GOT3 (cell line): ENCODE measurements around the gene ICAM1.
"Not testable (repeated sequence)": the region's sequence is repeated elsewhere in the genome, so short reads cannot be mapped to it uniquely, and the experiment has no call there.

ENCODE experiments used
- DNase-seq: peaks from one replicate; lab custom pipeline; 2025; ENCODE audit warnings: mixed read lengths; lab: John Stamatoyannopoulos, UW

The ICAM1 gene

GRCh38 chr19:10270616-10271394, at the start of gene ICAM1:
Gene ICAM1 (plus strand): TSS chr19:10271120. CDS start chr19:10271160, 40 bp downstream.
- no peak for DNase-seq

DNA sequence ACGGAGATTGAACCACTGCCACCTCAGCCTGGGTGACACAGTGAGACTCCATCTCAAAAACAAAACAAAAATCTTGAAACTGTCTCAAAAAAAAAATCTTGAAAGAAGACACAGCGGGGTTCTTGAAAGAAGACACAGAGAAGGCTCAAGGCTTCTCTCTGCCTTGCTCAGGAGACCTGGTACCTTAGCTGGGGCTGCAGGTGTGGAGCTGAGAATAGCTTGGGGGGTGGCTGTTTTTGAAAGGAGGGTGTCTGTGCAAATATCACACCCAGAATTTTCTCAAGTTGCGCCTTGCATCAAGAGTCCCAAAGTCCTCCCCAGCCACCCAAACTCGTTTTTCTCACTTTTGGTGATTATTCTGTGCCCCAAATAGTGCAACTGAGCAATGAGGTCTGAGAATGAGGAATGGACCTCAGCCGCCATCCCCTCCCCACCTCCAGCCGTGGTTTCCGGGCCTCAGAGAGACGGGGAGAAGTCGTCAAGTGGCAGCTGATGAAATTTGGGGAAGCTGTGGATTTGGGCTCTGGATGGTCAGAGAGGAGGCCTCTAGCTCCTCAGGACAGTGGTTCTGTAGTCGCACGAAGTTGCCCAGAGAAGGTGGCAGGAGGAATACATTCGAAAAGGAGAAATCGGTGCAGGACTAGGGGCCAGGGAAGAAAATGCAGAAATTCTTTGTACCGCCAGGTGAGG, 48.6 kb upstream of the ICAM1 start:
- DNase-seq = no peak

DNA sequence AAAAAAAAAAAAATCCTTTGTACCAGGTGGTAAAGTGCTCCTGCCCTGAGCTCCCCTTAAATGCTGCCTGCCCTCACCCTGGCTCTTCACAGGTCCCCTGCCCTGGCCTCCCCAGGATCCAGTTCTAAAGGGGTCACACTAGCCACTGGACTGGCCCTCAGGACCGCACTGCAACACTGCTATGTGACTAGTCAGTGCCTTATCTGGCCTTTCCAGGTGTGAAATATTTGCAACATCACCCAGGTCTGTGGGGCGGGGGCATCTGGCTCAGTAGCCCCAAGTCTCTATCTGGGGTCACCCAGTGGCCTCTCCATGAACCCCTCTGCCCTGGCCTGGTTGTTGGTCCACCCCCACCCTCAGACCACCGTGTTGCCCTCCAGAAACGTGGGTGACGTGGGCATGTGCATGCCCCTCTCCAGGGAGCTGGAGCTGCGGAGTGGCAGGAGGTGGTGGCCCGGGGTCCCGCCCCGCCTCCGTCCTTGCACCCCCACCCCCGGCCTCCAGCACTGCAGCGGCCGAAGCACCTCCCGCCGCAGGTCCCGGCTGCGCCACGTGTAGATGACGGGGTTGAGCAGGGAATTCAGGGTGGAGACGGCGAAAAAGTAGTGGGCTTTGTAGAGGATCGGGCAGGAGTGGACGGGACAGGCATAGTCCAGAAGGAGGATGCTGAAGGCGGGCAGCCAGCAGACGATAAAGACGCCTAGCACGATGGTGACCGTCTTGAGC, 47.3 kb upstream of the ICAM1 start:
- DNase-seq = no peak

- DNase-seq = no peak
These were observed 46.6 kb upstream of the ICAM1 start for GRCh38 chr19:10224337-10224736.

DNA sequence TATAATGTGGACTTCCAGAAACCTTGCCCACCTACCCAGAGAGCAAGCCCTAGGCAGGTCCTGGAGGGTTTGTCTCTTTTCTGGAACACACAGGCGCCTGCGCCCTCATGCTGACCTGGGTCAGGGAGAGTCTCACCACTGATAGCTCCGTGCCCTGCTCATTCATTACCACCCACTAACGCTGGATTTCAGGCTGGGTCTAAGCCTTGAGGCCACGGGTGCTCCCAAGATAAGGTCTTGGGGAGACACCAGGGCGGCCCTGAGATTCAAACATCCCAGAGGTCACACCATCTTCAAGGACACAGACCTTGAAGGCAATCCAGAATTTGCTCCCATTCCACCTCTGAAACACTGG, 44.9 kb upstream of the ICAM1 start:
- DNase-seq = no peak

DNA sequence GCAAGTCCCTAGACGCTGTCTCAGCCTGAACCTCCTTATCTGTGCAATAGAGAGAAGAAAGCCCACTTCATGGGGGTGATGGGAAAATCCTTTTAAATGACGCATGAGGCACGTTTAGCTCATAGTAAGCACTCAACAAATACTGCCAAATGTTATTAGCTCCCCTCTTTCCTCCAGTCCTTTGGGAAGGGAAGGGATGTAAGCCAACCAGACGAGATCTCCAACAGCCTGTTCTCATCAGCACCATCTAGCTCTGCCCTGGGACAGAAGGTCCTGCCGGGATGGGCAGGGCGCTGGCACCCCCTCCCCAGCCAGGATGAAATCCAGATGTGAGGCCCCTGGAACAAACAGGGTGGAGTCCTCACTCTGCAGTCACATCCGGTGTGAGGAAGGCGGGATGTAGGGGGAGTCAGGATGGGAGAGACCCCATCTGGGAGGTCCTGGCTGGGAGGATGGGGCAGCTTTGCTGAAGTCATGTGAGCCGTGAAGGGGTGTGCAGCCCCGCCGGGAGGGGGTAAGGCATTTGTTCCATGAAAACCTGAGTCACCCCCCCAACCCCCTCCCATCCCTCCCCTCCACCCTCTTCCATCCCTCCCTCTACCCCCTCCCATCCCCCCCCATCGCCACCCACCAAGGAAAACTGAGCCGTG, 44.4 kb upstream of the ICAM1 start:
- DNase-seq = no peak

- no peak for DNase-seq
These were observed 43.6 kb upstream of the ICAM1 start for GRCh38 chr19:10227026-10227971.

- no peak for DNase-seq
These were observed 42.5 kb upstream of the ICAM1 start for GRCh38 chr19:10228393-10228792.

DNA sequence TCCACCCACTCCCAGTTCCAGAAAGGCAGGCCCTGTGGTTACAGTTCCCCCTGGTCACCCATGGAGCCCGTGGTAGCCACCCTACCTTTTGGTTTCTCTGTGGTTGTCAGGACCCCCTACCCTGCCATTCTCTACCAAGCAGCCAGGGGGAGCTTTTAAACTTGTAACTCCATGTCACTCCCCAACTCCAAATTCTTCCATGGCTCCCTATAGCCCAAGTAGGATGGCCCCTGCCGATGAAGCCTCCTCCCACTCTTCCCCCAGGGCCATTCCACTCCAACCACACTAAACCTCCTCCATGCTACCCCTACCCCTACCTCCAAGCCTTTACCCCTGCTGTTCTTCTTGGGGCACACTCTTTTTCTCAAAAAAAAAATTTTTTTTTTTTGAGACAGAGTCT, 42.0 kb upstream of the ICAM1 start:
- no peak for DNase-seq

GRCh38 chr19:10230173-10230860, 40.6 kb upstream of the ICAM1 start:
- DNase-seq = no peak

GRCh38 chr19:10230861-10231611, 39.9 kb upstream of the ICAM1 start, which contains the start of gene S1PR2:
Gene S1PR2 (minus strand): TSS chr19:10231331. CDS start chr19:10224905, 6,426 bp downstream.
- no peak for DNase-seq

- DNase-seq = no peak
These were observed 39.2 kb upstream of the ICAM1 start for GRCh38 chr19:10231612-10232228.

GRCh38 chr19:10233946-10234345, 37.0 kb upstream of the ICAM1 start:
- no peak for DNase-seq

DNA sequence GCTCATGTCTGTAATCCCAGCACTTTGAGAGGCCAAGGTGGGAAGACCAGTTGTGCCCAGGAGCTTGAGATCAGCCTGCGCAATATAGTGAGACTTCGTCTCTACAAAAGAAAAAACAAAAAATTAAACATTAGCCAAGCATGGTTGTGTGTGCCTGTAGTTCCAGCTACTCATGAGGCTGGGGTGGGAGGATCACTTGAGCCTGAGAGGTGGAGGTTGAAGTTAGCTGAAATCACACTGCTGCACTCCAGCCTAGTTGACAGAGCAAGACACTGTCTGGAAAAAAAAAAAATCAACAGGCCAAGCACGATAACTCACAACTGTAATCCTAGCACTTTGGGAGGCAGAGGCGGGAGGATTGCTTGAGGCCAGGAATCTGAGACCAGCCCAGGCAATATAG, 35.9 kb upstream of the ICAM1 start:
- no peak for DNase-seq

DNA sequence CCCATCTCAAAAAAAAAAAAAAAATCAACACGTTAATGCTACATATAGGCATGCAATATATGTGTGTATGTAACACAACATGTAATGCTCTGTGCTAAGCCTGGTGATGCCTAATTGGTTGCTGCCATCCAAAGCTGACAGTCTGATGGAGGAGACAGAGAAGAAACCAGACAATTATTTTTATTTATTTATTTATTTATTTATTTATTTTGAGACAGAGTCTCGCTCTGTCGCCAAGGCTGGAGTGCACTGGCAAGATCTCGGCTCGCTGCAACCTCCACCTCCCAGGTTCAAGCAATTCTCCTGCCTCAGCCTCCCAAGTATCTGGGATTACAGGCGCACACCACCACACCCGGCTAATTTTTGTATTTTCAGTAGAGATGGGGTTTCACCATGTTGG, 35.5 kb upstream of the ICAM1 start:
- not testable (repeated sequence) for DNase-seq

DNA sequence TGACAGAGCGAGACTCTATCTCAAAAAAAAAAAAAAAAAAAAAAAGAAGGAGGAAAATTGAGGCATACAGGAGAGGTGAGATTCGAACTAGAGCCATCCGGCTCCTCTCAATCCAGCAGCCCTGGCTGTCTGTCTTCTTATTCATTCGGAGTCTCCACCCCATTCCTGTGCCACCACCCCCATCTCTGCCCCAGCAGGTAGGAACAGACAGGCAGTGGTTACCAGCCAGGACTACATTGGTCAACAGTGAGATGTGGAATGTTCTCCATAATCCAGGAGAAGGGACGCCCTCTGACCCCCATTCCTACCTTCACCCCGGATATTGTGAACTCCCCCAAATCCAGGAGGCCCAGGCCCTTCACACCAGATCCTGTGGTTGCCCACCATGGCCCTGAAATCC, 33.2 kb upstream of the ICAM1 start:
- DNase-seq = no peak

GRCh38 chr19:10238172-10238783, 32.6 kb upstream of the ICAM1 start:
- no peak for DNase-seq

DNA sequence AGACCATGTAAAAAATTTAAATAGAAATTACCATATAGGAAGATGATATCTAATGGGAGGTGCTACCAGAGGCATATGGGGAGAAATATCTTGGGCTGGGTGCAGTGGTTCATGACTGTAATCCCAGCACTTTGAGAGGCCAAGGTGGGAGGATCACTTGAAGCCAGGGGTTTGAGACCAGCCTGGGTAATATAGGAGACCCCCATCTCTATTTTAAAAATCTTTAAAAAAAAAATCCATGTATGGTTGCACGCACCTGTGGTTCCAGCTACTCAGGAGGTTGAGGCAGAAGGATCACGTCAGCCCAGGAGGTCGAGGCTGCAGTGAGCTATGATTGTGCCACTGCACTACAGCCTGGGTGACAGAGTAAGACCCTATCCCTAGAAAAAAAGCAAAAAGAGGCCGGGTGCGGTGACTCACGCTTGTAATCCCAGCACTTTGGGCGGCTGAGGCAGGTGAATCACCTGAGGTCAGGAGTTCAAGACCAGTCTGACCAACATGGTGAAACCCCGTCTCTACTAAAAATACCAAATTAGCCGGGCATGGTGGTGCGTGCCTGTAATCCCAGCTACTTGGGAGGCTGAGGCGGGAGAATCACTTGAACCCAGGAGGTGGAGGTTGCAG, 29.0 kb upstream of the ICAM1 start:
- not testable (repeated sequence) for DNase-seq
